H9 (cell line): Measurements from ENCODE around the gene DBN1. TPM values are rescaled to one million over a fixed set of nuclear protein-coding genes. Genes with fewer than 3 reads are reported as not detected.

Experiments
- DNase-seq: peaks from one replicate; pipeline ENCODE4 v3.0.0-alpha.2; 2017
- H2AFZ ChIP-seq: one replicate; pipeline ENCODE4 v1.6.1; 2013; ENCODE audit warnings: mild to moderate bottlenecking, low read length, control low read depth, moderate library complexity
- H2AK5ac ChIP-seq: 2 replicates; pipeline ENCODE4 v1.6.1; 2013; ENCODE audit warnings: low read length, control low read depth, mixed read lengths; ENCODE audit not compliant: insufficient read length
- H2BK120ac ChIP-seq: one replicate; pipeline ENCODE4 v1.6.1; 2013; ENCODE audit warnings: low read depth, mild to moderate bottlenecking, low read length, control low read depth, inconsistent platforms; ENCODE audit not compliant: poor library complexity, severe bottlenecking
- H2BK12ac ChIP-seq: 2 replicates; pipeline ENCODE4 v1.6.1; 2013; ENCODE audit warnings: low read length, control low read depth, mixed read lengths, low read depth; ENCODE audit not compliant: insufficient read length
- H2BK15ac ChIP-seq: 2 replicates; pipeline ENCODE4 v1.6.1; 2013; ENCODE audit warnings: low read depth, low read length, control low read depth
- H2BK20ac ChIP-seq: one replicate; pipeline ENCODE4 v1.6.1; 2013; ENCODE audit warnings: low read depth, mild to moderate bottlenecking, low read length, control low read depth, inconsistent platforms; ENCODE audit not compliant: poor library complexity, severe bottlenecking
- H2BK5ac ChIP-seq: 2 replicates; pipeline ENCODE4 v1.6.1; 2013; ENCODE audit warnings: low read length, control low read depth, mixed read lengths; ENCODE audit not compliant: insufficient read length
- H3K14ac ChIP-seq: 2 replicates; pipeline ENCODE4 v1.6.1; 2013; ENCODE audit warnings: low read length, control low read depth; ENCODE audit not compliant: insufficient read depth
- H3K18ac ChIP-seq: 2 replicates; pipeline ENCODE4 v1.6.1; 2013; ENCODE audit warnings: low read depth, mild to moderate bottlenecking, mixed read lengths, low read length, control low read depth; ENCODE audit not compliant: insufficient read length
- H3K23ac ChIP-seq: 2 replicates; pipeline ENCODE4 v1.6.1; 2013; ENCODE audit warnings: low read length, control low read depth, mixed read lengths, low read depth; ENCODE audit not compliant: insufficient read length
- H3K23me2 ChIP-seq: 2 replicates; pipeline ENCODE4 v1.6.1; 2013; ENCODE audit warnings: low read depth, mild to moderate bottlenecking, mixed read lengths, low read length, control low read depth; ENCODE audit not compliant: insufficient read length, poor library complexity, severe bottlenecking
- H3K27ac ChIP-seq: 2 replicates; pipeline ENCODE4 v1.5.1; 2013; ENCODE audit warnings: low read length, control low read depth, mixed read lengths, low read depth; ENCODE audit not compliant: insufficient read length
- H3K27me3 ChIP-seq: 2 replicates; pipeline ENCODE4 v1.6.1; 2013; ENCODE audit warnings: low read length, control low read depth, inconsistent platforms; ENCODE audit not compliant: insufficient read depth
- H3K4ac ChIP-seq: 2 replicates; pipeline ENCODE4 v1.6.1; 2013; ENCODE audit warnings: low read depth, mild to moderate bottlenecking, control low read depth, inconsistent platforms, low read length, moderate library complexity
- H3K4me1 ChIP-seq: 2 replicates; pipeline ENCODE4 v1.6.1; 2013; ENCODE audit warnings: low read length, control low read depth, inconsistent platforms; ENCODE audit not compliant: insufficient read depth
- H3K4me2 ChIP-seq: 2 replicates; pipeline ENCODE4 v1.6.1; 2013; ENCODE audit warnings: low read length, control low read depth, mixed read lengths; ENCODE audit not compliant: insufficient read length, insufficient read depth
- H3K56ac ChIP-seq: 2 replicates; pipeline ENCODE4 v1.6.1; 2013; ENCODE audit warnings: low read depth, mild to moderate bottlenecking, mixed read lengths, low read length, control low read depth; ENCODE audit not compliant: insufficient read length
- H3K79me1 ChIP-seq: 2 replicates; pipeline ENCODE4 v1.6.1; 2013; ENCODE audit warnings: low read depth, mild to moderate bottlenecking, moderate library complexity, low read length, control low read depth, inconsistent platforms; ENCODE audit not compliant: insufficient read depth, poor library complexity, severe bottlenecking
- H3K79me2 ChIP-seq: 2 replicates; pipeline ENCODE4 v1.6.1; 2013; ENCODE audit warnings: low read length, control low read depth, inconsistent platforms; ENCODE audit not compliant: insufficient read depth
- H3K9ac ChIP-seq: 2 replicates; pipeline ENCODE4 v1.6.1; 2013; ENCODE audit warnings: low read length, control low read depth, mixed read lengths; ENCODE audit not compliant: insufficient read length; ENCODE audit errors: extremely low read depth
- H3K9me3 ChIP-seq: one replicate; pipeline ENCODE4 v1.6.1; 2013; ENCODE audit warnings: low read depth, low read length, inconsistent platforms; ENCODE audit not compliant: control insufficient read depth
- H3T11ph ChIP-seq: one replicate; pipeline ENCODE4 v1.6.1; 2013; ENCODE audit warnings: mild to moderate bottlenecking, low read length, control low read depth, inconsistent platforms
- H4K20me1 ChIP-seq: one replicate; pipeline ENCODE4 v1.6.1; 2013; ENCODE audit not compliant: control insufficient read depth, insufficient read length, insufficient read depth
- H4K5ac ChIP-seq: 2 replicates; pipeline ENCODE4 v1.6.1; 2013; ENCODE audit warnings: low read depth, mild to moderate bottlenecking, mixed read lengths, low read length, control low read depth; ENCODE audit not compliant: insufficient read length
- H4K8ac ChIP-seq: replicated peaks from 2 replicates; pipeline ENCODE4 v1.6.1; 2013; ENCODE audit warnings: low read length, control low read depth, mixed read lengths, low read depth; ENCODE audit not compliant: insufficient read length
- H4K91ac ChIP-seq: 2 replicates; pipeline ENCODE4 v1.6.1; 2013; ENCODE audit warnings: low read depth, mild to moderate bottlenecking, moderate library complexity, mixed read lengths, low read length, control low read depth; ENCODE audit not compliant: insufficient read length
- H3K27ac Mint-ChIP-seq, 3 experiments: 2 replicates in 2 of 3; 3 replicates in 1 of 3; pipeline ENCODE4 v1.8.0; 2020 to 2021; ENCODE audit warnings: mixed read lengths in 3 of 3, mild to moderate bottlenecking in 1 of 3, moderate library complexity in 1 of 3
- H3K27me3 Mint-ChIP-seq: 2 replicates; pipeline ENCODE4 v1.8.0; 2021; ENCODE audit warnings: low read depth, mild to moderate bottlenecking, moderate library complexity, mixed read lengths
- H3K36me3 Mint-ChIP-seq, 3 experiments: 2 replicates in 2 of 3; 3 replicates in 1 of 3; pipeline ENCODE4 v1.8.0; 2020 to 2021; ENCODE audit warnings: low read depth in 3 of 3, mixed read lengths in 3 of 3; ENCODE audit not compliant: insufficient read depth in 1 of 3
- H3K4me1 Mint-ChIP-seq, 2 experiments: 2 replicates each; pipeline ENCODE4 v1.8.0; 2020; ENCODE audit warnings: mixed read lengths in 2 of 2
- H3K4me3 Mint-ChIP-seq, 2 experiments: 2 replicates in 1 of 2; 3 replicates in 1 of 2; pipeline ENCODE4 v1.8.0; 2020 to 2021; ENCODE audit warnings: mild to moderate bottlenecking in 2 of 2, mixed read lengths in 2 of 2, moderate library complexity in 1 of 2
- H3K9me3 Mint-ChIP-seq, 2 experiments: 2 replicates in 1 of 2; 3 replicates in 1 of 2; pipeline ENCODE4 v1.8.0; 2020; ENCODE audit warnings: mild to moderate bottlenecking in 2 of 2, mixed read lengths in 2 of 2, moderate library complexity in 1 of 2
- CTCF ChIP-seq: fragments of 200-600 bp; sonication (generic); conservative IDR thresholded peaks from 3 replicates; pipeline ENCODE4 v1.8.0; 2021; ENCODE audit warnings: antibody characterized with exemption, mild to moderate bottlenecking
- WGBS: extraction: QIAGEN DNeasy Blood & Tissue Kit; methylation state at CpG from one replicate; pipeline ENCODE4 v1.1.7; 2013; ENCODE audit warnings: missing lambda C conversion rate, low lambda C conversion rate, mixed read lengths; ENCODE audit not compliant: insufficient read length; ENCODE audit errors: extremely low coverage; 5-methylcytosine and 5-hydroxymethylcytosine counted together
- total RNA-seq: library from RNA; stranded (reverse); gene quantifications from 2 replicates; pipeline ENCODE4 v1.2.1, GENCODE V29; 2021

Gene DBN1
- total RNA-seq, 1 experiment from 2014 or later, result 340 TPM

- no peaks in the 10 kb centered on the region for H4K20me1 ChIP-seq
- H3K4me1 ChIP-seq, result no peaks in the 10 kb centered on the region; the same call in 1 of the 2 replicates
- no peak overlapping the region for H2BK120ac ChIP-seq
- no peak for TF ChIP-seq CTCF
- no peak overlapping the region for H4K8ac ChIP-seq
- no peak overlapping the region for H2AFZ ChIP-seq
- peaks cover 7% of the 10 kb centered on the region for H3K23me2 ChIP-seq
- H3T11ph ChIP-seq, result no peak overlapping the region
- H3K79me1 ChIP-seq, result no peaks in the 10 kb centered on the region
- WGBS, result no CpG with 5 or more reads among the region's 23 CpGs
- H3K4me1 Mint-ChIP-seq, result peaks cover 43 to 50% of the 10 kb centered on the region in 2 experiments
- peak; percentile 87 for DNase-seq
- no peak overlapping the region for H2BK5ac ChIP-seq
- H3K9me3 ChIP-seq, result no peaks in the 10 kb centered on the region
- H3K14ac ChIP-seq, result peak overlapping the region; percentile 81
- no peak overlapping the region for H3K9ac ChIP-seq
- H3K4me3 Mint-ChIP-seq, result peak overlapping the region; percentile 65 to 70
- no peak overlapping the region for H2BK20ac ChIP-seq
- no peak overlapping the region for H2BK15ac ChIP-seq
- no peak overlapping the region for H3K56ac ChIP-seq
- H4K5ac ChIP-seq, result peak overlapping the region; percentile 29
- no peak overlapping the region; the same call in 1 of the 2 replicates for H3K4ac ChIP-seq
- peak overlapping the region; percentile 66 for H3K4me2 ChIP-seq
- H3K18ac ChIP-seq, result peak overlapping the region; percentile 61
- no peak overlapping the region for H3K23ac ChIP-seq
- H3K36me3 Mint-ChIP-seq, result peaks cover 0 to 12% (median 6%) of the 10 kb centered on the region in 3 experiments; a peak in 5 of 7 replicates
- no peak overlapping the region for H2AK5ac ChIP-seq
- H3K27ac ChIP-seq, result no peak overlapping the region
- peaks cover 36% of the 10 kb centered on the region for H3K27me3 Mint-ChIP-seq
- no peaks in the 10 kb centered on the region for H3K79me2 ChIP-seq
- H2BK12ac ChIP-seq, result no peak overlapping the region
- H3K27me3 ChIP-seq, result no peaks in the 10 kb centered on the region; the same call in 1 of the 2 replicates
- no peaks in the 10 kb centered on the region for H3K9me3 Mint-ChIP-seq
- H3K27ac Mint-ChIP-seq, result peak overlapping the region in 1 of 3 experiments; percentile 85; a peak in 2 of 7 replicates
- H4K91ac ChIP-seq, result no peak overlapping the region
Measured at GRCh38 chr5:177447611-177448243, 25.7 kb downstream of the DBN1 start.
